ENCODE results near the gene TMEM8B. TPM values are rescaled to one million over a fixed set of nuclear protein-coding genes. Genes with fewer than 3 reads are reported as not detected.

TMEM8B gene
- total and polyA plus RNA-seq, 9 of the 15 experiments (the other 6 are each of a cell fraction or from before 2014, with no cell fraction given): 0.01 to 2.2 (median 1.1) TPM

DNA sequence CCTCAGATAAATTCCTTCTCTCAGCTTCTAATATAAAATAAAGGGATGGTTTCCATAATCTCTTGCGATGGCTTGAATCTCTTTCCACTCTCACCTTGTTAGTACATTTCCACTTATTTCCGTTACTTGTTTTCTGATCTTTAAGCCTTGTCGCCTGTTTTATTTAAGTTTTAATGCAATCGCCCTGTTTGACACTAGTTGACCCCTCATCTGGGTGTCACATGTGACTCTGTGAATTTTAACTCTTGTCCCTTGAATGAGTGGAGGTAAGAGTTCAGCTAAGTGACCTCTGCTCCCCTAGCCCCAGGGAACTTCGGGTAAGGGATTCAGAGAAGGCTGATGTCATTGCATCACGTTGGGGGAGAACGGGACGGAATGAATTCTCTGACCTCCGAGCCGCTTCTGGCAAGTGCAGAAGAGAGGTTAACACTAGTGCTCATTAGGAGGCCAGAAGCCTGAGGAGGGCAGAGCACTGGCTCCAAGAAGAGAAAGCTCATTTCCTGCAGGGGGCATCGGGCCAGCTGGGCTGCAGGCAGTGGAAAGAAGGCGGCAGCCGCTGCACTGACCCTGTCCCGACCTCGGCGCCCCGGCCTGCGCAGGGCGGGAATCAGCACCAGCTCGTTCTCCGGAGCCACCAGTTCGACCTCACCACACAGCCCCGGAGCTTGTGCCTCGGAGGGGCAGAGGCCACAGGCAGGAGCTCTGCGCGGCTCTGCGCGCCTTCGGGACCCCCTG lies 14.8 kb upstream of the TMEM8B start (continued):
- TF ChIP-seq, protein P1, sequence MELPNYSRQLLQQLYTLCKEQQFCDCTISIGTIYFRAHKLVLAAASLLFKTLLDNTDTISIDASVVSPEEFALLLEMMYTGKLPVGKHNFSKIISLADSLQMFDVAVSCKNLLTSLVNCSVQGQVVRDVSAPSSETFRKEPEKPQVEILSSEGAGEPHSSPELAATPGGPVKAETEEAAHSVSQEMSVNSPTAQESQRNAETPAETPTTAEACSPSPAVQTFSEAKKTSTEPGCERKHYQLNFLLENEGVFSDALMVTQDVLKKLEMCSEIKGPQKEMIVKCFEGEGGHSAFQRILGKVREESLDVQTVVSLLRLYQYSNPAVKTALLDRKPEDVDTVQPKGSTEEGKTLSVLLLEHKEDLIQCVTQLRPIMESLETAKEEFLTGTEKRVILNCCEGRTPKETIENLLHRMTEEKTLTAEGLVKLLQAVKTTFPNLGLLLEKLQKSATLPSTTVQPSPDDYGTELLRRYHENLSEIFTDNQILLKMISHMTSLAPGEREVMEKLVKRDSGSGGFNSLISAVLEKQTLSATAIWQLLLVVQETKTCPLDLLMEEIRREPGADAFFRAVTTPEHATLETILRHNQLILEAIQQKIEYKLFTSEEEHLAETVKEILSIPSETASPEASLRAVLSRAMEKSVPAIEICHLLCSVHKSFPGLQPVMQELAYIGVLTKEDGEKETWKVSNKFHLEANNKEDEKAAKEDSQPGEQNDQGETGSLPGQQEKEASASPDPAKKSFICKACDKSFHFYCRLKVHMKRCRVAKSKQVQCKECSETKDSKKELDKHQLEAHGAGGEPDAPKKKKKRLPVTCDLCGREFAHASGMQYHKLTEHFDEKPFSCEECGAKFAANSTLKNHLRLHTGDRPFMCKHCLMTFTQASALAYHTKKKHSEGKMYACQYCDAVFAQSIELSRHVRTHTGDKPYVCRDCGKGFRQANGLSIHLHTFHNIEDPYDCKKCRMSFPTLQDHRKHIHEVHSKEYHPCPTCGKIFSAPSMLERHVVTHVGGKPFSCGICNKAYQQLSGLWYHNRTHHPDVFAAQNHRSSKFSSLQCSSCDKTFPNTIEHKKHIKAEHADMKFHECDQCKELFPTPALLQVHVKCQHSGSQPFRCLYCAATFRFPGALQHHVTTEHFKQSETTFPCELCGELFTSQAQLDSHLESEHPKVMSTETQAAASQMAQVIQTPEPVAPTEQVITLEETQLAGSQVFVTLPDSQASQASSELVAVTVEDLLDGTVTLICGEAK (IDR thresholded peaks at IDR 0.05): 0 out of 2 replicates have a peak, but pooled peaks have one; percentile 22
- TF ChIP-seq, protein P1 (CRISPR knock-in tag; IDR thresholded peaks at IDR 0.05): no peak
- TF ChIP-seq, protein P2, sequence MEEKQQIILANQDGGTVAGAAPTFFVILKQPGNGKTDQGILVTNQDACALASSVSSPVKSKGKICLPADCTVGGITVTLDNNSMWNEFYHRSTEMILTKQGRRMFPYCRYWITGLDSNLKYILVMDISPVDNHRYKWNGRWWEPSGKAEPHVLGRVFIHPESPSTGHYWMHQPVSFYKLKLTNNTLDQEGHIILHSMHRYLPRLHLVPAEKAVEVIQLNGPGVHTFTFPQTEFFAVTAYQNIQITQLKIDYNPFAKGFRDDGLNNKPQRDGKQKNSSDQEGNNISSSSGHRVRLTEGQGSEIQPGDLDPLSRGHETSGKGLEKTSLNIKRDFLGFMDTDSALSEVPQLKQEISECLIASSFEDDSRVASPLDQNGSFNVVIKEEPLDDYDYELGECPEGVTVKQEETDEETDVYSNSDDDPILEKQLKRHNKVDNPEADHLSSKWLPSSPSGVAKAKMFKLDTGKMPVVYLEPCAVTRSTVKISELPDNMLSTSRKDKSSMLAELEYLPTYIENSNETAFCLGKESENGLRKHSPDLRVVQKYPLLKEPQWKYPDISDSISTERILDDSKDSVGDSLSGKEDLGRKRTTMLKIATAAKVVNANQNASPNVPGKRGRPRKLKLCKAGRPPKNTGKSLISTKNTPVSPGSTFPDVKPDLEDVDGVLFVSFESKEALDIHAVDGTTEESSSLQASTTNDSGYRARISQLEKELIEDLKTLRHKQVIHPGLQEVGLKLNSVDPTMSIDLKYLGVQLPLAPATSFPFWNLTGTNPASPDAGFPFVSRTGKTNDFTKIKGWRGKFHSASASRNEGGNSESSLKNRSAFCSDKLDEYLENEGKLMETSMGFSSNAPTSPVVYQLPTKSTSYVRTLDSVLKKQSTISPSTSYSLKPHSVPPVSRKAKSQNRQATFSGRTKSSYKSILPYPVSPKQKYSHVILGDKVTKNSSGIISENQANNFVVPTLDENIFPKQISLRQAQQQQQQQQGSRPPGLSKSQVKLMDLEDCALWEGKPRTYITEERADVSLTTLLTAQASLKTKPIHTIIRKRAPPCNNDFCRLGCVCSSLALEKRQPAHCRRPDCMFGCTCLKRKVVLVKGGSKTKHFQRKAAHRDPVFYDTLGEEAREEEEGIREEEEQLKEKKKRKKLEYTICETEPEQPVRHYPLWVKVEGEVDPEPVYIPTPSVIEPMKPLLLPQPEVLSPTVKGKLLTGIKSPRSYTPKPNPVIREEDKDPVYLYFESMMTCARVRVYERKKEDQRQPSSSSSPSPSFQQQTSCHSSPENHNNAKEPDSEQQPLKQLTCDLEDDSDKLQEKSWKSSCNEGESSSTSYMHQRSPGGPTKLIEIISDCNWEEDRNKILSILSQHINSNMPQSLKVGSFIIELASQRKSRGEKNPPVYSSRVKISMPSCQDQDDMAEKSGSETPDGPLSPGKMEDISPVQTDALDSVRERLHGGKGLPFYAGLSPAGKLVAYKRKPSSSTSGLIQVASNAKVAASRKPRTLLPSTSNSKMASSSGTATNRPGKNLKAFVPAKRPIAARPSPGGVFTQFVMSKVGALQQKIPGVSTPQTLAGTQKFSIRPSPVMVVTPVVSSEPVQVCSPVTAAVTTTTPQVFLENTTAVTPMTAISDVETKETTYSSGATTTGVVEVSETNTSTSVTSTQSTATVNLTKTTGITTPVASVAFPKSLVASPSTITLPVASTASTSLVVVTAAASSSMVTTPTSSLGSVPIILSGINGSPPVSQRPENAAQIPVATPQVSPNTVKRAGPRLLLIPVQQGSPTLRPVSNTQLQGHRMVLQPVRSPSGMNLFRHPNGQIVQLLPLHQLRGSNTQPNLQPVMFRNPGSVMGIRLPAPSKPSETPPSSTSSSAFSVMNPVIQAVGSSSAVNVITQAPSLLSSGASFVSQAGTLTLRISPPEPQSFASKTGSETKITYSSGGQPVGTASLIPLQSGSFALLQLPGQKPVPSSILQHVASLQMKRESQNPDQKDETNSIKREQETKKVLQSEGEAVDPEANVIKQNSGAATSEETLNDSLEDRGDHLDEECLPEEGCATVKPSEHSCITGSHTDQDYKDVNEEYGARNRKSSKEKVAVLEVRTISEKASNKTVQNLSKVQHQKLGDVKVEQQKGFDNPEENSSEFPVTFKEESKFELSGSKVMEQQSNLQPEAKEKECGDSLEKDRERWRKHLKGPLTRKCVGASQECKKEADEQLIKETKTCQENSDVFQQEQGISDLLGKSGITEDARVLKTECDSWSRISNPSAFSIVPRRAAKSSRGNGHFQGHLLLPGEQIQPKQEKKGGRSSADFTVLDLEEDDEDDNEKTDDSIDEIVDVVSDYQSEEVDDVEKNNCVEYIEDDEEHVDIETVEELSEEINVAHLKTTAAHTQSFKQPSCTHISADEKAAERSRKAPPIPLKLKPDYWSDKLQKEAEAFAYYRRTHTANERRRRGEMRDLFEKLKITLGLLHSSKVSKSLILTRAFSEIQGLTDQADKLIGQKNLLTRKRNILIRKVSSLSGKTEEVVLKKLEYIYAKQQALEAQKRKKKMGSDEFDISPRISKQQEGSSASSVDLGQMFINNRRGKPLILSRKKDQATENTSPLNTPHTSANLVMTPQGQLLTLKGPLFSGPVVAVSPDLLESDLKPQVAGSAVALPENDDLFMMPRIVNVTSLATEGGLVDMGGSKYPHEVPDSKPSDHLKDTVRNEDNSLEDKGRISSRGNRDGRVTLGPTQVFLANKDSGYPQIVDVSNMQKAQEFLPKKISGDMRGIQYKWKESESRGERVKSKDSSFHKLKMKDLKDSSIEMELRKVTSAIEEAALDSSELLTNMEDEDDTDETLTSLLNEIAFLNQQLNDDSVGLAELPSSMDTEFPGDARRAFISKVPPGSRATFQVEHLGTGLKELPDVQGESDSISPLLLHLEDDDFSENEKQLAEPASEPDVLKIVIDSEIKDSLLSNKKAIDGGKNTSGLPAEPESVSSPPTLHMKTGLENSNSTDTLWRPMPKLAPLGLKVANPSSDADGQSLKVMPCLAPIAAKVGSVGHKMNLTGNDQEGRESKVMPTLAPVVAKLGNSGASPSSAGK (IDR thresholded peaks at IDR 0.05): peak; percentile 54
- TF ChIP-seq CBX1 (IDR thresholded peaks at IDR 0.05; ENCODE audit: low read depth): no peak; the same call in 1 of the 2 replicates
- TF ChIP-seq GATA2 (CRISPR knock-in tag; IDR thresholded peaks at IDR 0.05): no peak
- TF ChIP-seq ELF1 (tag; IDR thresholded peaks at IDR 0.05): no peak
- no peak for TF ChIP-seq HDAC2 (IDR thresholded peaks at IDR 0.05)
